Vagina (tissue), 2 donors: Measurements from ENCODE around the gene HAGHL. TPM values are rescaled to one million over a fixed set of nuclear protein-coding genes. Genes with fewer than 3 reads are reported as not detected.
A peak's percentile ranks its signal among the peaks of the same experiment; 100 is the strongest.

ENCODE experiments used
- DNase-seq, 2 donors: peaks; one replicate each; pipeline ENCODE4 v3.0.0-alpha.2; 2017; ENCODE audit errors: extremely low spot score in 2 of 2
- H3K27ac ChIP-seq: fragments of 200-600 bp; sonication (generic); one replicate; pipeline ENCODE4 v1.5.1; 2019
- H3K27me3 ChIP-seq: fragments of 200-600 bp; sonication (generic); one replicate; pipeline ENCODE4 v1.5.1; 2019
- H3K36me3 ChIP-seq, 2 donors: fragments of 200-600 bp; sonication (generic); one replicate each; pipeline ENCODE4 v1.5.1; 2017 to 2019
- H3K4me1 ChIP-seq: fragments of 200-600 bp; sonication (generic); one replicate; pipeline ENCODE4 v1.5.1; 2019
- H3K4me3 ChIP-seq, 2 donors: fragments of 200-600 bp; sonication (generic); 1 replicate in 1 of 2; 2 replicates in 1 of 2; pipeline ENCODE4 v1.5.1; 2016 to 2019
- H3K9me3 ChIP-seq: fragments of 200-600 bp; sonication (generic); one replicate; pipeline ENCODE4 v1.5.1; 2019
- POLR2A ChIP-seq, 2 donors: fragments of 450-650 bp; IDR thresholded peaks; one replicate each; pipeline ENCODE4 v1.6.1; 2017; ENCODE audit warnings: antibody characterized with exemption in 2 of 2, mild to moderate bottlenecking in 2 of 2, moderate library complexity in 2 of 2
- POLR2AphosphoS5 ChIP-seq, 2 donors: sonication (generic); formaldehyde crosslinking; IDR thresholded peaks; one replicate each; pipeline ENCODE4 v1.9.0; 2017; ENCODE audit warnings: antibody characterized with exemption in 2 of 2, mild to moderate bottlenecking in 2 of 2, low read depth in 1 of 2; ENCODE audit not compliant: insufficient read depth in 1 of 2
- intact Hi-C: fragments of 100-400 bp; cut with DNase I; formaldehyde crosslinking; loops from one replicate; pipeline ENCODE4 v1.15.1; 2023
- total RNA-seq: library from RNA; depleted of rRNA; stranded (reverse); fragments of >200 nt; gene quantifications from one replicate; pipeline ENCODE4 v1.2.3, GENCODE V29; 2016
- TF ChIP-seq, protein P1 (sequence below), 3 experiments: fragments of 450-650 bp in 2 of 3; fragments of 200-600 bp in 1 of 3; sonication (generic) in 1 of 3; IDR thresholded peaks; one replicate each; pipeline ENCODE4 v1.5.1; 2017 to 2019; ENCODE audit warnings: antibody characterized with exemption in 3 of 3, mild to moderate bottlenecking in 2 of 3, moderate library complexity in 2 of 3

Gene HAGHL
- total RNA-seq, 1 donor from 2014 or later = 5.2 TPM

- DNase-seq = no peak
- Histone ChIP-seq H3K4me1 (peaks cover 59% of the 10 kb centered on the region), H3K27me3 (peaks cover 9% of the 10 kb centered on the region), H3K9me3 (no peaks in the 10 kb centered on the region), H3K4me3 (no peak overlapping the region), H3K27ac (no peak overlapping the region), H3K36me3 (no peaks in the 10 kb centered on the region)
- TF ChIP-seq POLR2A (IDR thresholded peaks at IDR 0.05) (no peak), POLR2AphosphoS5 (IDR thresholded peaks at IDR 0.05; ENCODE audit: insufficient read depth in 1 of 2, low read depth in 1 of 2) (no peak)
- TF ChIP-seq, protein P1, sequence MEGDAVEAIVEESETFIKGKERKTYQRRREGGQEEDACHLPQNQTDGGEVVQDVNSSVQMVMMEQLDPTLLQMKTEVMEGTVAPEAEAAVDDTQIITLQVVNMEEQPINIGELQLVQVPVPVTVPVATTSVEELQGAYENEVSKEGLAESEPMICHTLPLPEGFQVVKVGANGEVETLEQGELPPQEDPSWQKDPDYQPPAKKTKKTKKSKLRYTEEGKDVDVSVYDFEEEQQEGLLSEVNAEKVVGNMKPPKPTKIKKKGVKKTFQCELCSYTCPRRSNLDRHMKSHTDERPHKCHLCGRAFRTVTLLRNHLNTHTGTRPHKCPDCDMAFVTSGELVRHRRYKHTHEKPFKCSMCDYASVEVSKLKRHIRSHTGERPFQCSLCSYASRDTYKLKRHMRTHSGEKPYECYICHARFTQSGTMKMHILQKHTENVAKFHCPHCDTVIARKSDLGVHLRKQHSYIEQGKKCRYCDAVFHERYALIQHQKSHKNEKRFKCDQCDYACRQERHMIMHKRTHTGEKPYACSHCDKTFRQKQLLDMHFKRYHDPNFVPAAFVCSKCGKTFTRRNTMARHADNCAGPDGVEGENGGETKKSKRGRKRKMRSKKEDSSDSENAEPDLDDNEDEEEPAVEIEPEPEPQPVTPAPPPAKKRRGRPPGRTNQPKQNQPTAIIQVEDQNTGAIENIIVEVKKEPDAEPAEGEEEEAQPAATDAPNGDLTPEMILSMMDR (IDR thresholded peaks at IDR 0.05) = no peak
- intact Hi-C loops = no loop called here
These were observed 34.4 kb upstream of the HAGHL start for GRCh38 chr16:692356-693108.

DNA sequence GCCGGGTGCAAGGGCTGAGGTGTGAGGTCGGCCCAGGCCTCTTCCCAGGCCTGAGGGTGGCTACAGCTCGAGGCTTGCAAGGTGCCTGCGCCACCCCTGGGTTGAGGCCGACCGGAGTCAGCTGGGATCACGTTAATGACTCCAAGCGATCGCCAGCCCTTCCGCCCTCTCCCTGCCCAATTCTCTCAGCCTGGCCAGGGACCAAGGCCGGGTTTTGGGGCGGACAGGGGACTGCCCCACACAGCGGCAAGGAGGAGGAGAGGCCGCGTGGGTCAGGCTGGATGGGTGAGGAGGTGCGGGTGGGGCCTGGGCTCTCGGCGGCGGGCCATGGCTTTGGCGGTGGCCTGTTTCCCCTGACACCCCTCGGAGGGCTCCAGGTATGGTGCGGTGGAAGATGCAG lies 33.5 kb upstream of the HAGHL start:
- Histone ChIP-seq H3K36me3 (no peaks in the 10 kb centered on the region), H3K4me3 (no peak overlapping the region), H3K27me3 (peaks cover 9% of the 10 kb centered on the region), H3K9me3 (no peaks in the 10 kb centered on the region), H3K4me1 (peaks cover 59% of the 10 kb centered on the region), H3K27ac (no peak overlapping the region)
- DNase-seq = no peak
- TF ChIP-seq, protein P1 (IDR thresholded peaks at IDR 0.05) = no peak
- TF ChIP-seq POLR2A (IDR thresholded peaks at IDR 0.05) (no peak), POLR2AphosphoS5 (IDR thresholded peaks at IDR 0.05; ENCODE audit: insufficient read depth in 1 of 2, low read depth in 1 of 2) (no peak)
- intact Hi-C loops = no loop called here

DNA sequence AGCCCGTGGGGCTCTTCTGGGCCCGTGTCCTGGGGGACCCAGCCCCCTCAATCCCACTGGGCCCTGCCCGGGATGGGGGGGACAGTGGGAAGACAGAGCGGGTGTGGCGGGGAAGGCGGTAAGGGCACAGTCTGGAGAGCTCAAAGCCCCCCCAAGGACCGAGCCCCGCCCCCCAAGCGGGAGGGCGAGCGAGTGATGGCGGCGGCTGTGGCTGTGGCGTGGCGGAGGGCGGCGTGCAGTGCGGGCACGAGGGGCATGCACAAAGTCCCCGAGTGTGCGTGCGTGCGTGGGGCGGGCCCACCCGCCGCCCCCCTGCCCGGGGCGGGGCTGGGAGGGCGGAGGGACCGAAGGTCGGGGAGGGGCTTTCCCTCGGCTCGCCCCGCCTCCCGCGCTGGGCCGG lies 33.1 kb upstream of the HAGHL start:
- no peaks in the 10 kb centered on the region for H3K9me3 ChIP-seq
- TF ChIP-seq POLR2AphosphoS5 (IDR thresholded peaks at IDR 0.05; ENCODE audit: insufficient read depth in 1 of 2, low read depth in 1 of 2) (no peak), POLR2A (IDR thresholded peaks at IDR 0.05) (no peak)
- TF ChIP-seq, protein P1 (IDR thresholded peaks at IDR 0.05) = no peak
- DNase-seq = no peak
- H3K27me3 ChIP-seq = peaks cover 9% of the 10 kb centered on the region
- H3K4me1 ChIP-seq = peaks cover 56% of the 10 kb centered on the region
- no peaks in the 10 kb centered on the region for H3K36me3 ChIP-seq
- intact Hi-C loops = no loop called here
- peak overlapping the region; percentile 7 to 38 for H3K4me3 ChIP-seq
- H3K27ac ChIP-seq = no peak overlapping the region

DNA sequence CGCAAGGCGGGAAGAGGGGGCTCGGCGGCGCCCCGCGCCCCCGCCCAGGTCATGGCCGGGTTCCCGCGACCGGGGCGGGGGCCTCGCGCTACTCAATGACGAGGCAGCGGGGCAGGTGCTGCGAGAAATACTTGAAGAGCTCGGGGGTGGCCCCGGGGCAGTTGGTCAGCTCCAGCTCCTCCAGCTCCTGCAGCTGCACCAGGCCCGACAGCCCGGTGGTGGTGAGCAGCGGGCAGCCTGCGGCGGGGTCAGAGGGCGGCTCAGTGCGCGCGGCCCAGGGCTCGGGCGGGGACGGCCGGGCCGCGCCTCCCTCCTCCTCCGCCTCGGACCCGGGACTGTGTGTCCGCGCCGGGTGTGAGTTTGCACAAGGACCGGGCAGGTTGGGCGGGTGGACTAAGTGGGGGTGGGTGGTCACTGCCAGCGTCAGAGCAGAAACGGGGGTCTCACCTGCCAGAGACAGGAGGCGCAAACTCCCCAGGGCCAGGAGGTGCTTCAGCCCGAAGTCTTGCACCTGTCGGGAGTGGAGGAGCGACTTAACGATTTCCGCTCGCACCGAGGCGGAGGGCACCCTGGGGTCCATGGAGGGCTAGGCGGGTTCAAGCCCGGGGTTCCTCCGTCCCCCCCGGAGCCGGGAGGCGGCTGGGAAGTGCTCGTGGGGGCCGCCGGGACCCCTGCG lies 32.6 kb upstream of the HAGHL start:
- H3K9me3 ChIP-seq = no peaks in the 10 kb centered on the region
- H3K4me1 ChIP-seq = peaks cover 50% of the 10 kb centered on the region
- no peaks in the 10 kb centered on the region for H3K36me3 ChIP-seq
- peaks cover 9% of the 10 kb centered on the region for H3K27me3 ChIP-seq
- no peak for DNase-seq
- intact Hi-C loops = no loop called here
- TF ChIP-seq, protein P1 (IDR thresholded peaks at IDR 0.05) = no peak
- TF ChIP-seq POLR2AphosphoS5 (IDR thresholded peaks at IDR 0.05; ENCODE audit: insufficient read depth in 1 of 2, low read depth in 1 of 2) (no peak), POLR2A (IDR thresholded peaks at IDR 0.05) (no peak)
- H3K4me3 ChIP-seq = peak overlapping the region; percentile 38 to 40
- no peak overlapping the region for H3K27ac ChIP-seq

DNA sequence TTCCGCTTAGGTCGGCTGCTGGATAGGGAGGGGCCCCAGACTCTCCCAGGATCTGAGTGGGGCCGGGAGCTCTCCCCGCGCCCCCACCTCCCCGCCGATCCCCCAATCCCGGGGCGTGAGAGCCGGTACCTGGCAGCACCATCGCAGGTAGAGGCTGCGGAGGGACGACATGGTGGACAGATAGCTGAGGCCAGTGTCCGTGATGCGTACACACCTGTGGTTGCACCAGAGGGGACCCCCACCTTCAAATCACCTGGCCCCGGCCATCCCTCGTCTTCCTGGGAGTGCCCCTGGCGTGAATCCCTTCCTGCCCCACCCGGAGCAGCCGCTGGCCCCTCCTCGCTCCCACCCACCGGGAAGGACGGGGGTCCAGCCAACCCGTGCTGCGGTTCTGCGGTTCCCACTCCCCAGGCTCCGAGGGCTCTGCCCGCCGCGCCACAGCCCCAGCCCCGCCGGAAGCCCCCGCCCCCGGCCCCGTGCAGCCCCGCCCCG lies 32.0 kb upstream of the HAGHL start:
- H3K27ac ChIP-seq = no peak overlapping the region
- H3K9me3 ChIP-seq = no peaks in the 10 kb centered on the region
- H3K36me3 ChIP-seq = no peaks in the 10 kb centered on the region
- H3K4me1 ChIP-seq = peaks cover 44% of the 10 kb centered on the region
- peaks cover 9% of the 10 kb centered on the region for H3K27me3 ChIP-seq
- DNase-seq = no peak
- H3K4me3 ChIP-seq = peak overlapping the region; percentile 38 to 40
- intact Hi-C loops = no loop called here
- TF ChIP-seq POLR2A (IDR thresholded peaks at IDR 0.05) (no peak), POLR2AphosphoS5 (IDR thresholded peaks at IDR 0.05; ENCODE audit: insufficient read depth in 1 of 2, low read depth in 1 of 2) (no peak)
- TF ChIP-seq, protein P1 (IDR thresholded peaks at IDR 0.05) = no peak
